ENCODE measurements around the gene TRPV6.

DNA sequence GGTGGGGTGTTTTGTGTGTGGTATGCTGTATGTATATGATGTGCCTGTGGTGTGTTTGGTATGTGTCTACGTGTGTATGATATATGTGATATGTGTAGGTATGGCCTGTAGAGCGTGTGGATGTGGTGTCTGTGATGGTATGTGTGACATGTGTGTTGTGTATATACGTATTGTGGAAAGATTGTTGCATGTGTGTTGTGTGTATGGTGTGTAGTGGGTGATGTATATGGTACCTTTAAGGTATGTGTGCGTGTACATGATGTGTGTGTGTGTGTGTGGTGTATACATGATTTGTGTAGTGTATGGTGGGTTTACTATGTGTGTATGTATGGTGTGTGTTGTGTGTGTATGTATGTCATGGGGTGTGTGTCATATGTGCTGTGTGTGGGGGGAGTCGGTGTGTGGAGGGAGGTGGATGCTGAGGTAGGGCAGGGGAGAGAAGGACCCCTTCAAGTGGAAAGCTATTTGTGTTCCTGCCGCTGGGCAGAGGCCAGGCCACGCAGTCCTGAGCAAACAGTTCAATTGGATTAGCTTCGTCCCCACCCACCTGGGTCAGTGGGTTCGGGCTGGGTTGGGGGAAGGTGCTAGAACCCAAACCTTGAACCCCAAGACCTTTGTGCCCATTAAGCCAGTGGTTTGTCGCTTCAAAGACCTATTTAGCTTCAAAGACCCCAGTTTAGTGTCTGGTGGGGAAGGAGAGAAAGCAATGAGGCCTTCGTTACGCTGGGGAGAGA is 1.9 kb upstream of the TRPV6 start:
- no peak for TF ChIP-seq EP300 (IDR thresholded peaks at IDR 0.05)
- no peak for TF ChIP-seq POLR2A (IDR thresholded peaks at IDR 0.05)
- no peak for TF ChIP-seq POLR2AphosphoS5 (IDR thresholded peaks at IDR 0.05)
- TF ChIP-seq, protein P1, sequence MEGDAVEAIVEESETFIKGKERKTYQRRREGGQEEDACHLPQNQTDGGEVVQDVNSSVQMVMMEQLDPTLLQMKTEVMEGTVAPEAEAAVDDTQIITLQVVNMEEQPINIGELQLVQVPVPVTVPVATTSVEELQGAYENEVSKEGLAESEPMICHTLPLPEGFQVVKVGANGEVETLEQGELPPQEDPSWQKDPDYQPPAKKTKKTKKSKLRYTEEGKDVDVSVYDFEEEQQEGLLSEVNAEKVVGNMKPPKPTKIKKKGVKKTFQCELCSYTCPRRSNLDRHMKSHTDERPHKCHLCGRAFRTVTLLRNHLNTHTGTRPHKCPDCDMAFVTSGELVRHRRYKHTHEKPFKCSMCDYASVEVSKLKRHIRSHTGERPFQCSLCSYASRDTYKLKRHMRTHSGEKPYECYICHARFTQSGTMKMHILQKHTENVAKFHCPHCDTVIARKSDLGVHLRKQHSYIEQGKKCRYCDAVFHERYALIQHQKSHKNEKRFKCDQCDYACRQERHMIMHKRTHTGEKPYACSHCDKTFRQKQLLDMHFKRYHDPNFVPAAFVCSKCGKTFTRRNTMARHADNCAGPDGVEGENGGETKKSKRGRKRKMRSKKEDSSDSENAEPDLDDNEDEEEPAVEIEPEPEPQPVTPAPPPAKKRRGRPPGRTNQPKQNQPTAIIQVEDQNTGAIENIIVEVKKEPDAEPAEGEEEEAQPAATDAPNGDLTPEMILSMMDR (IDR thresholded peaks at IDR 0.05): no peak
